ENCODE measurements around the gene SLC6A16.
"Not testable (repeated sequence)": the region's sequence is repeated elsewhere in the genome, so short reads cannot be mapped to it uniquely, and the experiment has no call there.

The SLC6A16 gene

GRCh38 chr19:49295208-49295880 is 29.6 kb downstream of the SLC6A16 start:
- no peak for TF ChIP-seq CTCF (IDR thresholded peaks at IDR 0.05; ENCODE audit: low read depth, low read length)
- H3K9me3 ChIP-seq (ENCODE audit: severe bottlenecking), result no peaks in the 10 kb centered on the region
- H3K27me3 ChIP-seq (ENCODE audit: insufficient read depth, low read depth, severe bottlenecking), result no peaks in the 10 kb centered on the region
- no peaks in the 10 kb centered on the region for H3K36me3 ChIP-seq
- no peak overlapping the region for H3K4me3 ChIP-seq (ENCODE audit: low read depth, low read length)
- H3K27ac ChIP-seq, result no peak overlapping the region
- no peak for DNase-seq

- Histone ChIP-seq H3K27me3 (ENCODE audit: insufficient read depth, low read depth, severe bottlenecking) (no peaks in the 10 kb centered on the region), H3K9me3 (ENCODE audit: severe bottlenecking) (no peaks in the 10 kb centered on the region), H3K36me3 (no peaks in the 10 kb centered on the region), H3K27ac (no peak overlapping the region), H3K4me3 (ENCODE audit: low read depth, low read length) (no peak overlapping the region)
- no peak for TF ChIP-seq CTCF (IDR thresholded peaks at IDR 0.05; ENCODE audit: low read depth, low read length)
- DNase-seq, result no peak
Observed at GRCh38 chr19:49294401-49294800, 30.6 kb downstream of the SLC6A16 start.

DNA sequence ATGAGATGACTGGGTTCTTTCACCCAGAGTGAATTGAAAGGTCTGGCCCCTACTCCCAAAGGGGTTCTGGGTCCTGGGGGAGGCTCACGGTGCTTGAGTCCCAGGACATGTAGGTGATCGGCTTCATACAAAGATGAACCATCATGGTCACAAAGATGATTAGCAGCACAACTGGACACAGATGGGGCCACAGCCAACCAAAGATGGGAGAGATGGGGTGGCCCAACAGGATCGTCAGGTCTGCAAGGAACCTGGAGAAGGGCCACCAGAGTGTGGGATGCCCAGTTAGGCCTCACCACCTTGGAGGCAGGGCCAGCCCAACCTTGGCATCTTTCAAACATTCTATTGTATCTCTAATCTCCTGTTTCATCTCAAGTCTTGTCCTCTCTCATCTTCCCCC is 34.5 kb downstream of the SLC6A16 start:
- H3K4me3 ChIP-seq (ENCODE audit: low read depth, low read length), result no peak overlapping the region
- H3K27me3 ChIP-seq (ENCODE audit: insufficient read depth, low read depth, severe bottlenecking), result no peaks in the 10 kb centered on the region
- TF ChIP-seq CTCF (IDR thresholded peaks at IDR 0.05; ENCODE audit: low read depth, low read length), result no peak
- H3K9me3 ChIP-seq (ENCODE audit: severe bottlenecking), result peaks cover 2% of the 10 kb centered on the region
- DNase-seq, result no peak
- no peak overlapping the region for H3K27ac ChIP-seq
- no peaks in the 10 kb centered on the region for H3K36me3 ChIP-seq

GRCh38 chr19:49289286-49289685 is 35.7 kb downstream of the SLC6A16 start:
- not testable (repeated sequence) for H3K4me3 ChIP-seq (ENCODE audit: low read depth, low read length); H3K27me3 ChIP-seq (ENCODE audit: insufficient read depth, low read depth, severe bottlenecking); DNase-seq

DNA sequence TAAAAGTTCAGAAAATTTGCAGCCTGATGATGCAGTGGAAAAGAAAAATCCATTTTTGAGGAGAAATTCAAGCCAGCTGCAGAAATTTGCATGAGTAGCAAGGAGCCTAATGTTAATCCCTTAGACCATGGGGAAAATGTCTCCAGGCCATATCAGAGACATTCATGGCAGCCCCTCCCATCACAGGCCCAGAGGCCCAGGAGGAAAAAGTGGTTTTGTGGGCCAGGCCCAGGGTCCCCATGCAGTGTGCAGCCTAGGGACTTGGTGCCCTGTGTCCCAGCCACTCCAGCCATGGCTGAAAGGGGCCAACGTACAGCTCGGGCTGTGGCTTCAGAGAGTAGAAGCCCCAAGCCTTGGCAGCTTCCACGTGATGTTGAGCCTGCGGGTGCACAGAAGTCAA is 36.8 kb downstream of the SLC6A16 start:
- not testable (repeated sequence) for H3K9me3 ChIP-seq (ENCODE audit: severe bottlenecking); H3K4me3 ChIP-seq (ENCODE audit: low read depth, low read length); H3K27ac ChIP-seq

More at GRCh38 chr19:49289286-49289685, 35.7 kb downstream of the SLC6A16 start:
- H3K36me3 ChIP-seq; H3K27ac ChIP-seq; H3K9me3 ChIP-seq (ENCODE audit: severe bottlenecking): not testable (repeated sequence)

DNA sequence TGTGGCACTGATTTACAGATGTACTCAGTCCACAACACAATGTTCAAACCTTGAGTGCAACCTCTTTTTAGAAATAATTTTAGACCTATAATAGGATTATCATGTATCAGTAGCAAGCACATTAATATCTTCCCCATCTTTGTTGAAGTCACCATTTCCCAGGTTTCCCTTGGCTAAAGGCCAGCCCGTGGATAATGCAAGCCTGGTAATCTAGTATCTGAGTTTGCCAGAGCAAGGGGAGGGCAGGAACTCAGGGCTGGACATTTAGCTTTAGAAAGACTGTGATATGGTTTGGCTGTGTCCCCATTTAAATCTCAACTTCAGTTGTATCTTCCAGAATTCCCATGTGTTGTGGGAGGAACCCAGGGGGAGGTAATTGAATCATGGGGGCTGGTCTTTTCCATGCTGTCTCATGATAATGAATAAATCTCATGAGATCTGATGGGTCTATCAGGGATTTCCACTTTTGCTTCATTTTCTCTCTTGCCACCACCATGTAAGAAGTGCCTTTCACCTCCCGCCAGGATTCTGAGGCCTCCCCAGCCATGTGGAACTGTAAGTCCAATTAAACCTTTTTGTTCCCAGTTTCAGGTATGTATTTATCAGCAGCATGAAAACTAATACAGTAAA is 37.7 kb downstream of the SLC6A16 start:
- no peak for TF ChIP-seq CTCF (IDR thresholded peaks at IDR 0.05; ENCODE audit: low read depth, low read length)
- DNase-seq, result no peak
- Histone ChIP-seq H3K36me3 (no peaks in the 10 kb centered on the region), H3K27me3 (ENCODE audit: insufficient read depth, low read depth, severe bottlenecking) (no peaks in the 10 kb centered on the region), H3K27ac (no peak overlapping the region), H3K9me3 (ENCODE audit: severe bottlenecking) (peaks cover 2% of the 10 kb centered on the region), H3K4me3 (ENCODE audit: low read depth, low read length) (no peak overlapping the region)

More for the DNA sequence above, 36.8 kb downstream of the SLC6A16 start:
- not testable (repeated sequence) for H3K36me3 ChIP-seq; H3K27me3 ChIP-seq (ENCODE audit: insufficient read depth, low read depth, severe bottlenecking); DNase-seq

- Histone ChIP-seq H3K4me3 (ENCODE audit: low read depth, low read length) (no peak overlapping the region), H3K27ac (no peak overlapping the region), H3K27me3 (ENCODE audit: insufficient read depth, low read depth, severe bottlenecking) (no peaks in the 10 kb centered on the region), H3K36me3 (no peaks in the 10 kb centered on the region), H3K9me3 (ENCODE audit: severe bottlenecking) (no peaks in the 10 kb centered on the region)
- TF ChIP-seq CTCF (IDR thresholded peaks at IDR 0.05; ENCODE audit: low read depth, low read length), result no peak
- no peak for DNase-seq
Observed at GRCh38 chr19:49282184-49282583, 42.8 kb downstream of the SLC6A16 start.

Measured in WERI-Rb-1 (cell line).